Liver (tissue), 9 donors: Measurements from ENCODE around the gene EARS2. TPM values are rescaled to one million over a fixed set of nuclear protein-coding genes. Genes with fewer than 3 reads are reported as not detected.

Experiments used
- DNase-seq: peaks from one replicate; pipeline ENCODE4 v3.0.0-alpha.2; 2017; ENCODE audit warnings: low spot score
- H3K27ac ChIP-seq, 2 donors: one replicate each; pipeline ENCODE4 v1.7.0; 2013; ENCODE audit warnings: inconsistent platforms in 2 of 2, low read length in 2 of 2, control low read depth in 1 of 2, low read depth in 1 of 2, mild to moderate bottlenecking in 1 of 2
- H3K27me3 ChIP-seq, 4 donors: one replicate each; pipeline versions ENCODE4 v1.6.1 to v1.7.0; 2013; ENCODE audit warnings: low read length in 3 of 4, inconsistent platforms in 1 of 4, mild to moderate bottlenecking in 1 of 4, moderate library complexity in 1 of 4; ENCODE audit not compliant: control insufficient read depth in 4 of 4, insufficient read depth in 4 of 4
- H3K36me3 ChIP-seq, 4 donors: one replicate each; pipeline versions ENCODE4 v1.6.1 to v1.7.0; 2013; ENCODE audit warnings: low read length in 3 of 4, mild to moderate bottlenecking in 3 of 4, low read depth in 1 of 4, moderate library complexity in 1 of 4; ENCODE audit not compliant: control insufficient read depth in 4 of 4, insufficient read depth in 3 of 4
- H3K4me1 ChIP-seq, 4 donors: one replicate each; pipeline versions ENCODE4 v1.6.1 to v1.7.0; 2013; ENCODE audit warnings: low read length in 3 of 4, mild to moderate bottlenecking in 3 of 4, moderate library complexity in 1 of 4; ENCODE audit not compliant: control insufficient read depth in 4 of 4, insufficient read depth in 4 of 4
- H3K4me3 ChIP-seq, 3 donors: one replicate each; pipeline versions ENCODE4 v1.6.1 to v1.7.0; 2013; ENCODE audit warnings: low read length in 3 of 3, control low read depth in 1 of 3, low read depth in 1 of 3, mild to moderate bottlenecking in 1 of 3
- H3K9ac ChIP-seq, 2 donors: one replicate each; pipeline ENCODE4 v1.7.0; 2013; ENCODE audit warnings: low read length in 2 of 2, mild to moderate bottlenecking in 2 of 2, moderate library complexity in 2 of 2, control low read depth in 1 of 2, low read depth in 1 of 2
- H3K9me3 ChIP-seq, 4 donors: one replicate each; pipeline versions ENCODE4 v1.6.1 to v1.7.0; 2013; ENCODE audit warnings: low read length in 3 of 4; ENCODE audit not compliant: control insufficient read depth in 4 of 4
- ATF3 ChIP-seq: IDR thresholded peaks from 2 replicates; pipeline ENCODE4 v1.6.1; 2016; ENCODE audit warnings: antibody characterized with exemption
- EGR1 ChIP-seq, 2 donors: IDR thresholded peaks; 2 replicates each; pipeline ENCODE4 v1.6.1; 2016 to 2018; ENCODE audit warnings: antibody characterized with exemption in 2 of 2, low read depth in 2 of 2
- GABPA ChIP-seq, 2 donors: IDR thresholded peaks in 1 of 2; conservative IDR thresholded peaks in 1 of 2; 2 replicates each; pipeline ENCODE4 v1.6.1; 2016; ENCODE audit warnings: antibody characterized with exemption in 2 of 2, mild to moderate bottlenecking in 1 of 2, moderate library complexity in 1 of 2
- HNF4A ChIP-seq, 2 donors: conservative IDR thresholded peaks; 2 replicates each; pipeline ENCODE4 v1.6.1; 2016; ENCODE audit warnings: antibody characterized with exemption in 2 of 2, mild to moderate bottlenecking in 2 of 2
- HNF4G ChIP-seq: IDR thresholded peaks from 2 replicates; pipeline ENCODE4 v1.6.1; 2016; ENCODE audit warnings: antibody characterized with exemption
- JUND ChIP-seq, 2 donors: IDR thresholded peaks; 2 replicates each; pipeline ENCODE4 v1.6.1; 2016; ENCODE audit warnings: antibody characterized with exemption in 2 of 2
- NR2F2 ChIP-seq: IDR thresholded peaks from 2 replicates; pipeline ENCODE4 v1.6.1; 2016; ENCODE audit warnings: antibody characterized with exemption
- RAD21 ChIP-seq, 2 donors: IDR thresholded peaks; 2 replicates each; pipeline ENCODE4 v1.6.1; 2016; ENCODE audit warnings: antibody characterized with exemption in 2 of 2, mild to moderate bottlenecking in 2 of 2
- REST ChIP-seq: IDR thresholded peaks from 2 replicates; pipeline ENCODE4 v1.6.1; 2016; ENCODE audit warnings: antibody characterized with exemption, mild to moderate bottlenecking
- RXRA ChIP-seq, 2 donors: IDR thresholded peaks; 2 replicates each; pipeline ENCODE4 v1.6.1; 2017 to 2018; ENCODE audit warnings: antibody characterized with exemption in 2 of 2, mild to moderate bottlenecking in 1 of 2
- SP1 ChIP-seq: IDR thresholded peaks from 2 replicates; pipeline ENCODE4 v1.6.1; 2018; ENCODE audit warnings: antibody characterized with exemption, mild to moderate bottlenecking
- TAF1 ChIP-seq: conservative IDR thresholded peaks from 2 replicates; pipeline ENCODE4 v1.6.1; 2016; ENCODE audit warnings: antibody characterized with exemption, mild to moderate bottlenecking
- YY1 ChIP-seq: IDR thresholded peaks from 2 replicates; pipeline ENCODE4 v1.6.1; 2016; ENCODE audit warnings: antibody characterized with exemption, mild to moderate bottlenecking
- WGBS: extraction: QIAGEN DNeasy Blood & Tissue Kit; methylation state at CpG from one replicate; pipeline ENCODE4 v1.1.7; 2013; 5-methylcytosine and 5-hydroxymethylcytosine counted together
- polyA plus RNA-seq, 2 donors: library from polyadenylated mRNA; stranded (reverse) in 1 of 2; unstranded in 1 of 2; fragments of 200-250 nt in 1 of 2; fragments of >200 nt in 1 of 2; fragmentation: Nextera tagmentation in 1 of 2; extraction: Ambion mirVana in 1 of 2; gene quantifications; one replicate each; pipeline versions ENCODE4 v1.2.1 to v1.2.3, GENCODE V29; 2013 to 2015
- total RNA-seq, 2 donors: library from RNA; depleted of rRNA; stranded (reverse); fragments of >200 nt; gene quantifications; one replicate each; pipeline ENCODE4 v1.2.3, GENCODE V29; 2014
- TF ChIP-seq, protein P1 (sequence below): IDR thresholded peaks from 2 replicates; pipeline ENCODE4 v1.6.1; 2016; ENCODE audit warnings: antibody characterized with exemption
- TF ChIP-seq, protein P2 (sequence below): IDR thresholded peaks from 2 replicates; pipeline ENCODE4 v1.6.1; 2016; ENCODE audit warnings: antibody characterized with exemption
- donor health status: healthy.
- donor health status: healthy.
- donor health status: healthy.
- donor health status: healthy.
- donor health status: healthy.

Gene EARS2
- total and polyA plus RNA-seq, 4 donors = 11.6 to 31.0 (median 19.6) TPM

GRCh38 chr16:23581764-23582163 is 24.6 kb upstream of the EARS2 start:
- no peaks in the 10 kb centered on the region for H3K4me1 ChIP-seq
- H3K27ac ChIP-seq = no peak overlapping the region
- H3K27me3 ChIP-seq = no peaks in the 10 kb centered on the region
- H3K36me3 ChIP-seq = peaks cover 20 to 44% (median 34%) of the 10 kb centered on the region in 4 donors
- no peaks in the 10 kb centered on the region for H3K9me3 ChIP-seq
- H3K9ac ChIP-seq = no peak overlapping the region
- H3K4me3 ChIP-seq = no peak overlapping the region
- no peak for DNase-seq
- TF ChIP-seq JUND (IDR thresholded peaks at IDR 0.05) = no peak
- TF ChIP-seq TAF1 = no peak
- no peak for TF ChIP-seq RXRA (IDR thresholded peaks at IDR 0.05)
- TF ChIP-seq HNF4A (conservative IDR thresholded peaks at IDR 0.05) = no peak
- no peak for TF ChIP-seq SP1
- no peak for TF ChIP-seq REST

- Histone ChIP-seq H3K27me3 (no peaks in the 10 kb centered on the region), H3K27ac (no peak overlapping the region), H3K4me1 (no peaks in the 10 kb centered on the region), H3K9ac (no peak overlapping the region), H3K9me3 (no peaks in the 10 kb centered on the region), H3K36me3 (peaks cover 17 to 35% (median 28%) of the 10 kb centered on the region in 4 donors), H3K4me3 (no peak overlapping the region)
- DNase-seq = no peak
- TF ChIP-seq TAF1 (no peak), RAD21 (IDR thresholded peaks at IDR 0.05) (no peak), EGR1 (IDR thresholded peaks at IDR 0.05; ENCODE audit: low read depth in 2 of 2) (no peak), RXRA (IDR thresholded peaks at IDR 0.05) (no peak)
These were observed 23.2 kb upstream of the EARS2 start for GRCh38 chr16:23580391-23580790.

DNA sequence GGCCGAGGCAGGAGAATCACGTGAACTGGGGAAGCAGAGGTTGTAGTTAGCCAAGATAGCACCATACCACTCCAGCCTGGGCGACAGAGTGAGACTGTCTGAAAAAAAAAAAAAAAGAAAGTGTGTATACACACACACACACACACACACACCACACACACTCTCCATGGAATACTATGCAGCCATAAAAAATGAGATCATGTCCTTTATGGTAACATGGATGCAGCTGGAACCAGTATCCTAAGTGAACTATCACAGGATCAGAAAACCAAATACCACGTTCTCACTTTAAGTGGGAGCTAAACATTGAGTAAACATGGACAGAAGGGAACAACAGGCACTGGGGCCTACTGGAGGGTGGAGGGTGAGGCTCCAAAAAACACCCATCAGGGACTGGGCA is 22.2 kb upstream of the EARS2 start:
- Histone ChIP-seq H3K4me1 (no peaks in the 10 kb centered on the region), H3K4me3 (no peak overlapping the region), H3K27me3 (no peaks in the 10 kb centered on the region), H3K36me3 (peaks cover 8 to 29% (median 18%) of the 10 kb centered on the region in 4 donors), H3K9ac (no peak overlapping the region), H3K9me3 (no peaks in the 10 kb centered on the region), H3K27ac (no peak overlapping the region)
- DNase-seq = no peak
- TF ChIP-seq NR2F2 (no peak), YY1 (no peak), SP1 (no peak), HNF4G (no peak), TAF1 (no peak), GABPA (IDR thresholded peaks at IDR 0.05 in 1 of 2, conservative IDR thresholded peaks at IDR 0.05 in 1 of 2) (no peak), ATF3 (no peak)
- TF ChIP-seq, protein P1, sequence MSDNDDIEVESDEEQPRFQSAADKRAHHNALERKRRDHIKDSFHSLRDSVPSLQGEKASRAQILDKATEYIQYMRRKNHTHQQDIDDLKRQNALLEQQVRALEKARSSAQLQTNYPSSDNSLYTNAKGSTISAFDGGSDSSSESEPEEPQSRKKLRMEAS = no peak
- TF ChIP-seq, protein P2, sequence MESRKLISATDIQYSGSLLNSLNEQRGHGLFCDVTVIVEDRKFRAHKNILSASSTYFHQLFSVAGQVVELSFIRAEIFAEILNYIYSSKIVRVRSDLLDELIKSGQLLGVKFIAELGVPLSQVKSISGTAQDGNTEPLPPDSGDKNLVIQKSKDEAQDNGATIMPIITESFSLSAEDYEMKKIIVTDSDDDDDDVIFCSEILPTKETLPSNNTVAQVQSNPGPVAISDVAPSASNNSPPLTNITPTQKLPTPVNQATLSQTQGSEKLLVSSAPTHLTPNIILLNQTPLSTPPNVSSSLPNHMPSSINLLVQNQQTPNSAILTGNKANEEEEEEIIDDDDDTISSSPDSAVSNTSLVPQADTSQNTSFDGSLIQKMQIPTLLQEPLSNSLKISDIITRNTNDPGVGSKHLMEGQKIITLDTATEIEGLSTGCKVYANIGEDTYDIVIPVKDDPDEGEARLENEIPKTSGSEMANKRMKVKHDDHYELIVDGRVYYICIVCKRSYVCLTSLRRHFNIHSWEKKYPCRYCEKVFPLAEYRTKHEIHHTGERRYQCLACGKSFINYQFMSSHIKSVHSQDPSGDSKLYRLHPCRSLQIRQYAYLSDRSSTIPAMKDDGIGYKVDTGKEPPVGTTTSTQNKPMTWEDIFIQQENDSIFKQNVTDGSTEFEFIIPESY = no peak
- WGBS = 98% methylated on average over 4 of the region's 4 CpGs
